ENCODE data around the gene GNAS-AS1. TPM values are rescaled to one million over a fixed set of nuclear protein-coding genes. Genes with fewer than 3 reads are reported as not detected.
A peak's percentile ranks its signal among the peaks of the same experiment; 100 is the strongest.

GNAS-AS1 gene
- total and polyA plus RNA-seq, 2 experiments from 2014 or later, result 12.3 to 15.0 TPM

DNA sequence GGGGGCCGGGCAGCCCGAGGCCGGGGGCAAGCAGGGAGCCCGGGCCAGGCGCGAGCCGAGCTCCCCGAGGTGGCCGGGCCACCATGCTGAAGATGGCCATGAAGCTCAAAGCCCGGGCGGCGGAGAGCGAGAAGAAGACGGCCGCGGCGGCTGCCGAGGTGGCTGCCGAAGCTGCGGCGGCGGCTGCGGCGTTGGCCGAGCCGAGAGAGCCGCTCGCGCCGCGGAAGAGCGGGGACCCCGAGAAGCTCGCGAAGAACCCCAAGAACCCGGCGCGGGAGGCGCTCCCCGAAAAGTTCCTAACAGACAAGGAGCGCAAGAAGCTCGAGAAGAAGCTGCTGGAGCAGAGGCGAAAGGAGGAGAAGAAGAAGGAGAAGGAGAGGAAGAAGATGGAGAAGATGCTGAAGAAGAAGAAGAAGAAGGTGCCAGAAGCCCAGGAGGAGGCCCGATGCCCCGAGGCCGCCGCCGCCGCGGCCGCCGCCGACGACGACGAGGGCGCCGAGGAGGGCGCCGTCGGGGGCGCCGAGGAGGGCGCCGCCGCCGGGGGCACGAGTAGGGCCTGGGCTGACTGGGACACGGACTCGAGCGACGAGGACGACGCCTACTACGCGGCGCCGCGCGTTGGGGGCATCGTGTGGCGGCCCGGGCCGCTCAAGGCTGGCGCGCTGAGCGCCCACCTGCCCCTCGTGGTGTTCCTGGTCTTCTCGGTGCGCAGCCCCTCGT lies 39.3 kb upstream of the GNAS-AS1 start (continued):
- TF ChIP-seq, protein P1, sequence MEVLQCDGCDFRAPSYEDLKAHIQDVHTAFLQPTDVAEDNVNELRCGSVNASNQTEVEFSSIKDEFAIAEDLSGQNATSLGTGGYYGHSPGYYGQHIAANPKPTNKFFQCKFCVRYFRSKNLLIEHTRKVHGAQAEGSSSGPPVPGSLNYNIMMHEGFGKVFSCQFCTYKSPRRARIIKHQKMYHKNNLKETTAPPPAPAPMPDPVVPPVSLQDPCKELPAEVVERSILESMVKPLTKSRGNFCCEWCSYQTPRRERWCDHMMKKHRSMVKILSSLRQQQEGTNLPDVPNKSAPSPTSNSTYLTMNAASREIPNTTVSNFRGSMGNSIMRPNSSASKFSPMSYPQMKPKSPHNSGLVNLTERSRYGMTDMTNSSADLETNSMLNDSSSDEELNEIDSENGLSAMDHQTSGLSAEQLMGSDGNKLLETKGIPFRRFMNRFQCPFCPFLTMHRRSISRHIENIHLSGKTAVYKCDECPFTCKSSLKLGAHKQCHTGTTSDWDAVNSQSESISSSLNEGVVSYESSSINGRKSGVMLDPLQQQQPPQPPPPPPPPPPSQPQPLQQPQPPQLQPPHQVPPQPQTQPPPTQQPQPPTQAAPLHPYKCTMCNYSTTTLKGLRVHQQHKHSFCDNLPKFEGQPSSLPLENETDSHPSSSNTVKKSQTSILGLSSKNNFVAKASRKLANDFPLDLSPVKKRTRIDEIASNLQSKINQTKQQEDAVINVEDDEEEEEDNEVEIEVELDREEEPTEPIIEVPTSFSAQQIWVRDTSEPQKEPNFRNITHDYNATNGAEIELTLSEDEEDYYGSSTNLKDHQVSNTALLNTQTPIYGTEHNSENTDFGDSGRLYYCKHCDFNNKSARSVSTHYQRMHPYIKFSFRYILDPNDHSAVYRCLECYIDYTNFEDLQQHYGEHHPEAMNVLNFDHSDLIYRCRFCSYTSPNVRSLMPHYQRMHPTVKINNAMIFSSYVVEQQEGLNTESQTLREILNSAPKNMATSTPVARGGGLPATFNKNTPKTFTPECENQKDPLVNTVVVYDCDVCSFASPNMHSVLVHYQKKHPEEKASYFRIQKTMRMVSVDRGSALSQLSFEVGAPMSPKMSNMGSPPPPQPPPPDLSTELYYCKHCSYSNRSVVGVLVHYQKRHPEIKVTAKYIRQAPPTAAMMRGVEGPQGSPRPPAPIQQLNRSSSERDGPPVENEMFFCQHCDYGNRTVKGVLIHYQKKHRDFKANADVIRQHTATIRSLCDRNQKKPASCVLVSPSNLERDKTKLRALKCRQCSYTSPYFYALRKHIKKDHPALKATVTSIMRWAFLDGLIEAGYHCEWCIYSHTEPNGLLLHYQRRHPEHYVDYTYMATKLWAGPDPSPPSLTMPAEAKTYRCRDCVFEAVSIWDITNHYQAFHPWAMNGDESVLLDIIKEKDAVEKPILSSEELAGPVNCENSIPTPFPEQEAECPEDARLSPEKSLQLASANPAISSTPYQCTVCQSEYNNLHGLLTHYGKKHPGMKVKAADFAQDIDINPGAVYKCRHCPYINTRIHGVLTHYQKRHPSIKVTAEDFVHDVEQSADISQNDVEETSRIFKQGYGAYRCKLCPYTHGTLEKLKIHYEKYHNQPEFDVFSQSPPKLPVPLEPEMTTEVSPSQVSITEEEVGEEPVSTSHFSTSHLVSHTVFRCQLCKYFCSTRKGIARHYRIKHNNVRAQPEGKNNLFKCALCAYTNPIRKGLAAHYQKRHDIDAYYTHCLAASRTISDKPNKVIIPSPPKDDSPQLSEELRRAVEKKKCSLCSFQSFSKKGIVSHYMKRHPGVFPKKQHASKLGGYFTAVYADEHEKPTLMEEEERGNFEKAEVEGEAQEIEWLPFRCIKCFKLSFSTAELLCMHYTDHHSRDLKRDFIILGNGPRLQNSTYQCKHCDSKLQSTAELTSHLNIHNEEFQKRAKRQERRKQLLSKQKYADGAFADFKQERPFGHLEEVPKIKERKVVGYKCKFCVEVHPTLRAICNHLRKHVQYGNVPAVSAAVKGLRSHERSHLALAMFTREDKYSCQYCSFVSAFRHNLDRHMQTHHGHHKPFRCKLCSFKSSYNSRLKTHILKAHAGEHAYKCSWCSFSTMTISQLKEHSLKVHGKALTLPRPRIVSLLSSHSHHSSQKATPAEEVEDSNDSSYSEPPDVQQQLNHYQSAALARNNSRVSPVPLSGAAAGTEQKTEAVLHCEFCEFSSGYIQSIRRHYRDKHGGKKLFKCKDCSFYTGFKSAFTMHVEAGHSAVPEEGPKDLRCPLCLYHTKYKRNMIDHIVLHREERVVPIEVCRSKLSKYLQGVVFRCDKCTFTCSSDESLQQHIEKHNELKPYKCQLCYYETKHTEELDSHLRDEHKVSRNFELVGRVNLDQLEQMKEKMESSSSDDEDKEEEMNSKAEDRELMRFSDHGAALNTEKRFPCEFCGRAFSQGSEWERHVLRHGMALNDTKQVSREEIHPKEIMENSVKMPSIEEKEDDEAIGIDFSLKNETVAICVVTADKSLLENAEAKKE (CRISPR knock-in tag; IDR thresholded peaks at IDR 0.05), result no peak
- no peak for TF ChIP-seq NANOG (IDR thresholded peaks at IDR 0.05; ENCODE audit: borderline replicate concordance)
- TF ChIP-seq, protein P2, sequence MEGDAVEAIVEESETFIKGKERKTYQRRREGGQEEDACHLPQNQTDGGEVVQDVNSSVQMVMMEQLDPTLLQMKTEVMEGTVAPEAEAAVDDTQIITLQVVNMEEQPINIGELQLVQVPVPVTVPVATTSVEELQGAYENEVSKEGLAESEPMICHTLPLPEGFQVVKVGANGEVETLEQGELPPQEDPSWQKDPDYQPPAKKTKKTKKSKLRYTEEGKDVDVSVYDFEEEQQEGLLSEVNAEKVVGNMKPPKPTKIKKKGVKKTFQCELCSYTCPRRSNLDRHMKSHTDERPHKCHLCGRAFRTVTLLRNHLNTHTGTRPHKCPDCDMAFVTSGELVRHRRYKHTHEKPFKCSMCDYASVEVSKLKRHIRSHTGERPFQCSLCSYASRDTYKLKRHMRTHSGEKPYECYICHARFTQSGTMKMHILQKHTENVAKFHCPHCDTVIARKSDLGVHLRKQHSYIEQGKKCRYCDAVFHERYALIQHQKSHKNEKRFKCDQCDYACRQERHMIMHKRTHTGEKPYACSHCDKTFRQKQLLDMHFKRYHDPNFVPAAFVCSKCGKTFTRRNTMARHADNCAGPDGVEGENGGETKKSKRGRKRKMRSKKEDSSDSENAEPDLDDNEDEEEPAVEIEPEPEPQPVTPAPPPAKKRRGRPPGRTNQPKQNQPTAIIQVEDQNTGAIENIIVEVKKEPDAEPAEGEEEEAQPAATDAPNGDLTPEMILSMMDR (conservative IDR thresholded peaks at IDR 0.05; ENCODE audit: low read depth in 2 of 2), result no peak
- no peak for TF ChIP-seq ZNF331 (CRISPR knock-in tag; IDR thresholded peaks at IDR 0.05; ENCODE audit: low read depth)
- no peak; the same call in 1 of the 2 replicates for TF ChIP-seq POLR2AphosphoS5 (IDR thresholded peaks at IDR 0.05; ENCODE audit: low read depth)
- no peak for TF ChIP-seq CREB1 (CRISPR knock-in tag; IDR thresholded peaks at IDR 0.05; ENCODE audit: low read depth)

DNA sequence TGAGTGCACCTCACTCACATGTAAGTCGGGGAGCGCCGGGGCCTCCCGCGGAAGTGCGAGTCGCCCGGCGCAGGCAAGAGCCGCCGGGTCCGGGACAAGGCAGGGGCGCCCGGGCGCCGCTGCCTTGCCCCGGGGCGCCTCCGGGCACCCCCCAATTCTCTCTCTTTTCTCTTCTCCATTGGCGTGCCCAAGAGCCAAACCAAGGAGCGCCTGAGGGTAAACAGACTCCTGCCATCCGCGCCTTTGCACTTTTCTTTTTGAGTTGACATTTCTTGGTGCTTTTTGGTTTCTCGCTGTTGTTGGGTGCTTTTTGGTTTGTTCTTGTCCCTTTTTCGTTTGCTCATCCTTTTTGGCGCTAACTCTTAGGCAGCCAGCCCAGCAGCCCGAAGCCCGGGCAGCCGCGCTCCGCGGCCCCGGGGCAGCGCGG lies 38.6 kb upstream of the GNAS-AS1 start:
- Mint-ChIP-seq H3K4me1 (peaks cover 34% of the 10 kb centered on the region), H3K27ac (no peak overlapping the region), H3K4me3 (peak overlapping the region; percentile 83), H3K36me3 (ENCODE audit: low read depth) (peaks cover 45% of the 10 kb centered on the region), H3K9me3 (no peaks in the 10 kb centered on the region; the same call in 1 of the 3 replicates), H3K27me3 (ENCODE audit: insufficient read depth, low read depth, poor library complexity) (peaks cover 15% of the 10 kb centered on the region)
- H3K79me2 ChIP-seq (replicated peaks; ENCODE audit: insufficient read depth), result peaks cover 37% of the 10 kb centered on the region
- no peak overlapping the region for H2AFZ ChIP-seq
- H3K27ac ChIP-seq (ENCODE audit: low read depth), result no peak overlapping the region
- no peaks in the 10 kb centered on the region for H3K36me3 ChIP-seq (ENCODE audit: insufficient read depth)
- peaks cover 6% of the 10 kb centered on the region; the same call in 1 of the 2 replicates for H3F3A ChIP-seq (replicated peaks; ENCODE audit: low read depth)
- no peaks in the 10 kb centered on the region for H4K20me1 ChIP-seq (replicated peaks; ENCODE audit: insufficient read depth)
- H3K4me1 ChIP-seq (ENCODE audit: insufficient read depth), result peaks cover 21% of the 10 kb centered on the region
- H3K4me2 ChIP-seq, result peak overlapping the region; percentile 88
- peak overlapping the region; percentile 83 for H3K4me3 ChIP-seq
- H3K9me2 ChIP-seq (ENCODE audit: insufficient read depth), result 0 out of 2 replicates have a peak, but pooled peaks cover 5% of the 10 kb centered on the region
- ATAC-seq, result no peak
- DNase-seq (ENCODE audit: low spot score), result no peak
- H3K27me3 ChIP-seq (ENCODE audit: insufficient read depth), result peaks cover 8% of the 10 kb centered on the region
- TF ChIP-seq ZNF114 (CRISPR knock-in tag; IDR thresholded peaks at IDR 0.05) (no peak), EZH2phosphoT487 (IDR thresholded peaks at IDR 0.05; ENCODE audit: unreplicated experiment) (no peak), JUNB (IDR thresholded peaks at IDR 0.05; ENCODE audit: unreplicated experiment) (no peak)
